HCT116 (cell line): Measurements from ENCODE around the gene MLYCD.

ENCODE experiments used
- CBX3 ChIP-seq: IDR thresholded peaks from 2 replicates; pipeline ENCODE4 v1.6.1; 2012; ENCODE audit warnings: low read depth
- CEBPB ChIP-seq: IDR thresholded peaks from 2 replicates; pipeline ENCODE4 v1.6.1; 2012; ENCODE audit warnings: low read depth
- CTCF ChIP-seq, 3 experiments: fragments of 200-600 bp in 1 of 3; sonication (generic) in 1 of 3; IDR thresholded peaks in 2 of 3; conservative IDR thresholded peaks in 1 of 3; 2 replicates each; pipeline ENCODE4 v1.5.1; 2012 to 2017; ENCODE audit warnings: low read depth in 2 of 3, low read length in 2 of 3, antibody characterized with exemption in 1 of 3, borderline replicate concordance in 1 of 3, control low read depth in 1 of 3, mild to moderate bottlenecking in 1 of 3, mixed read lengths in 1 of 3, mixed run types in 1 of 3, moderate library complexity in 1 of 3; ENCODE audit not compliant: insufficient read depth in 1 of 3
- POLR2A ChIP-seq: IDR thresholded peaks from 2 replicates; pipeline ENCODE4 v1.7.0; 2011; ENCODE audit warnings: borderline replicate concordance; ENCODE audit not compliant: insufficient read depth, insufficient read length; ENCODE audit errors: extremely low read depth
- POLR2AphosphoS5 ChIP-seq: IDR thresholded peaks from 2 replicates; pipeline ENCODE4 v1.6.1; 2011; ENCODE audit warnings: mild to moderate bottlenecking, low read depth, low read length, moderate library complexity
- RAD21 ChIP-seq: IDR thresholded peaks from 2 replicates; pipeline ENCODE4 v1.6.1; 2012; ENCODE audit warnings: low read depth, mild to moderate bottlenecking
- REST ChIP-seq: IDR thresholded peaks from 2 replicates; pipeline ENCODE4 v1.6.1; 2012; ENCODE audit warnings: low read depth
- SIN3A ChIP-seq: IDR thresholded peaks from 2 replicates; pipeline ENCODE4 v1.6.1; 2012; ENCODE audit warnings: low read depth
- SP1 ChIP-seq: IDR thresholded peaks from 2 replicates; pipeline ENCODE4 v1.6.1; 2012; ENCODE audit warnings: low read depth
- ZBTB33 ChIP-seq: IDR thresholded peaks from 2 replicates; pipeline ENCODE4 v1.6.1; 2011; ENCODE audit warnings: mild to moderate bottlenecking, low read length, moderate library complexity; ENCODE audit not compliant: insufficient replicate concordance; ENCODE audit errors: extremely low read depth
- ZNF274 ChIP-seq: fragments of 200-500 bp; sonication (Bioruptor generic); IDR thresholded peaks from 2 replicates; pipeline ENCODE4 v1.6.1; 2014; ENCODE audit warnings: mild to moderate bottlenecking, low read depth, low read length, inconsistent platforms

GRCh38 chr16:83943516-83944050 is 44.7 kb downstream of the MLYCD start:
- TF ChIP-seq POLR2AphosphoS5 = no peak
- no peak for TF ChIP-seq ZBTB33
- TF ChIP-seq SIN3A = no peak
- no peak for TF ChIP-seq RAD21
- no peak for TF ChIP-seq SP1
- TF ChIP-seq POLR2A = no peak
- no peak for TF ChIP-seq REST
- TF ChIP-seq CBX3 = no peak
- TF ChIP-seq ZNF274 = no peak
- no peak for TF ChIP-seq CTCF (IDR thresholded peaks at IDR 0.05 in 2 of 3, conservative IDR thresholded peaks at IDR 0.05 in 1 of 3; ENCODE audit: borderline replicate concordance in 1 of 3, insufficient read depth in 1 of 3, low read depth in 2 of 3, low read length in 2 of 3)
- no peak for TF ChIP-seq CEBPB
